Heart right ventricle (tissue), 16 donors: ENCODE results near the gene ABCA4. TPM values are rescaled to one million over a fixed set of nuclear protein-coding genes. Genes with fewer than 3 reads are reported as not detected.

ENCODE experiments used
- ATAC-seq, 8 donors: fragments of 200-7000 bp; cut with Tn5 transposase; one replicate each; pipeline ENCODE4 v1.9.1; 2020; ENCODE audit warnings: mild to moderate bottlenecking in 8 of 8, moderate library complexity in 8 of 8, moderate number of reproducible peaks in 1 of 8
- DNase-seq, 2 donors: peaks; one replicate each; pipeline ENCODE4 v3.0.0-alpha.2; 2020
- H3K27ac ChIP-seq, 10 donors: fragments of 200-600 bp; sonication (generic) in 2 of 10; one replicate each; pipeline versions ENCODE4 v1.5.0 to v1.8.0; 2020 to 2022; ENCODE audit warnings: mild to moderate bottlenecking in 3 of 10
- H3K27me3 ChIP-seq, 7 donors: fragments of 200-600 bp; one replicate each; pipeline ENCODE4 v1.8.0; 2021 to 2022; ENCODE audit warnings: mild to moderate bottlenecking in 2 of 7
- H3K36me3 ChIP-seq, 9 donors: fragments of 200-600 bp; sonication (generic) in 1 of 9; one replicate each; pipeline versions ENCODE4 v1.5.0 to v1.8.0; 2020 to 2022; ENCODE audit warnings: mild to moderate bottlenecking in 2 of 9
- H3K4me1 ChIP-seq, 9 donors: fragments of 200-600 bp; sonication (generic) in 1 of 9; one replicate each; pipeline versions ENCODE4 v1.5.0 to v1.8.0; 2020 to 2022; ENCODE audit warnings: mild to moderate bottlenecking in 4 of 9
- H3K4me3 ChIP-seq, 10 donors: fragments of 200-600 bp; sonication (generic) in 2 of 10; one replicate each; pipeline versions ENCODE4 v1.5.0 to v1.8.0; 2020 to 2022; ENCODE audit warnings: mild to moderate bottlenecking in 7 of 10, moderate library complexity in 2 of 10
- H3K9me3 ChIP-seq, 11 donors: fragments of 200-600 bp in 10 of 11; sonication (generic) in 2 of 11; one replicate each; pipeline versions ENCODE4 v1.5.0 to v1.8.0; 2013 to 2022; ENCODE audit warnings: mild to moderate bottlenecking in 2 of 11, control low read depth in 1 of 11, moderate library complexity in 1 of 11
- CTCF ChIP-seq, 9 donors: fragments of 200-600 bp; sonication (generic) in 2 of 9; IDR thresholded peaks; one replicate each; pipeline versions ENCODE4 v1.5.0 to v1.8.0; 2021 to 2022; ENCODE audit warnings: antibody characterized with exemption in 9 of 9, mild to moderate bottlenecking in 5 of 9, moderate library complexity in 1 of 9
- WGBS, 2 donors: extraction: QIAGEN DNeasy Blood & Tissue Kit; methylation state at CpG; one replicate each; pipeline ENCODE4 v1.1.7; 2013; ENCODE audit warnings: inconsistent platforms in 1 of 2; 5-methylcytosine and 5-hydroxymethylcytosine counted together
- intact Hi-C, 10 donors: fragments of 100-400 bp; cut with DNase I; formaldehyde crosslinking; loops; one replicate each; pipeline versions ENCODE4 v1.11.1 to v1.14.2; 2022
- polyA plus RNA-seq, 2 donors: library from polyadenylated mRNA; stranded (reverse); fragments of 200-250 nt; gene quantifications; one replicate each; pipeline ENCODE4 v1.2.3, GENCODE V29; 2013
- total RNA-seq, 10 donors: library from RNA; stranded (reverse); fragmentation: NEBNext Ultra II Directional in 3 of 10; extraction: Animal tissue kit (Norgen Biotek cat#: 25700) in 3 of 10; gene quantifications; one replicate each; pipeline versions ENCODE4 v1.2.1 to v1.2.4, GENCODE V29; 2021 to 2023
- donor health status: Arrhythmogenic right ventricular cardiomyopathy.
- donor health status: ischemic (EF 13 %, LVEDD 7.1; RV severe dilation, severe dysfunction).
- donor health status: healthy with polysubstance abuse.
- donor health status: DM: no; HTN: yes; CAD: no.
- donor health status: DM: no; HTN: no; CAD: no.
- donor health status: ischemic (EF 25% LVEDD 6.9; RV normal size, moderate dysfunction).
- donor health status: ischemic (EF 25% LVEDD 5.7; RV mildly dilated, moderate dysfunction).
- donor health status: healthy.
- donor health status: DM: yes; HTN: yes; CAD: no.
- donor health status: Ischemic cardiomyopathy.
- donor health status: ischemic (EF 35%, LVEDD 5.7; RV mildly dilated, moderate dysfunction).
- donor health status: nonischemic (EF 11% LVEDD 7.7; RV severe dilation, severe dysfunction).
- donor health status: DM: yes; HTN: yes; CAD: no.
- donor health status: PGD.
- donor health status: ischemic (EF 29% LVEDD 5.4; RV normal size, mild dysfunction).
- donor health status: nonischemic (EF 23%, LVEDD 6.1; RV moderate dilation, normal function).

ABCA4 gene
- total and polyA plus RNA-seq, 12 donors: 0.05 to 0.66 (median 0.21) TPM

DNA sequence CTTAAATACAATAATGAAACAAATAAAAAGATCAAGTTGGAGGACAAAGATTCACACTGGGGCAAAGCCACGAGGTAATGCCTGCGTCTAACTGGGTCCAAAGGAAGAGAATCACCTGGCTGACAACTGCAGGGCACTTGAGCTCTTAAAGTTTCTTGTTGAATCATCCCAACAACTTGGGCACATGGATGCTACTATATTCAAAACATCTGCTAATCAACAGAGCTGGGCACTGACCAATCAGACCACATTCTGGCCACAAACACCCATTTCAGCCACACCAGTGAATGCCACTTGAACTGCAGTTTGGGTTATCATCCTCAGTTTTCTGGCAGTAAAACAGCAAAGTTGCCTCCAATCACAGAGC lies 51.0 kb downstream of the ABCA4 start:
- no peak for ATAC-seq
- Histone ChIP-seq H3K9me3 (no peaks in the 10 kb centered on the region), H3K4me1 (peaks cover 14 to 68% (median 45%) of the 10 kb centered on the region in 9 donors), H3K27me3 (peaks cover 0 to 14% (median 0%) of the 10 kb centered on the region in 7 donors), H3K36me3 (no peaks in the 10 kb centered on the region), H3K27ac (peak overlapping the region in 7 of 10 donors; percentile 51 to 83 (median 70)), H3K4me3 (no peak overlapping the region)
- no peak for TF ChIP-seq CTCF (IDR thresholded peaks at IDR 0.05)
- intact Hi-C loops: loop anchor here in 4 of 10 donors (1.0 to 10.0 kb wide), 3 partner anchors 46 to 105 kb away; no protein-coding TSS in a partner anchor
- no peak for DNase-seq
- WGBS, 2 donors: 61 to 66% methylated on average over 2 of the region's 2 CpGs

- peaks cover 14 to 74% (median 50%) of the 10 kb centered on the region in 9 donors for H3K4me1 ChIP-seq
- no peak for TF ChIP-seq CTCF (IDR thresholded peaks at IDR 0.05)
- H3K27me3 ChIP-seq: peaks cover 0 to 14% (median 0%) of the 10 kb centered on the region in 7 donors
- no peaks in the 10 kb centered on the region for H3K36me3 ChIP-seq
- peak; percentile 36 to 44 for DNase-seq
- H3K27ac ChIP-seq: peak overlapping the region; percentile 51 to 83 (median 68)
- WGBS, 2 donors: 56 to 62% methylated on average over 16 of the region's 16 CpGs
- ATAC-seq: peak; percentile 58 to 85 (median 76)
- intact Hi-C loops: loop anchor here in 3 of 10 donors (1.0 to 10.0 kb wide), 2 partner anchors 47 to 106 kb away; no protein-coding TSS in a partner anchor
- H3K9me3 ChIP-seq: no peaks in the 10 kb centered on the region
- no peak overlapping the region for H3K4me3 ChIP-seq
Observed at GRCh38 chr1:94068999-94069918, 51.7 kb downstream of the ABCA4 start.

GRCh38 chr1:94068096-94068998 lies 52.6 kb downstream of the ABCA4 start:
- peaks cover 13 to 80% (median 58%) of the 10 kb centered on the region in 9 donors for H3K4me1 ChIP-seq
- peaks cover 0 to 14% (median 0%) of the 10 kb centered on the region in 7 donors for H3K27me3 ChIP-seq
- no peak for TF ChIP-seq CTCF (IDR thresholded peaks at IDR 0.05)
- no peak overlapping the region for H3K4me3 ChIP-seq
- intact Hi-C loops: loop anchor here in 2 of 10 donors (10.0 kb wide), 1 partner anchor 106 kb away; no protein-coding TSS in a partner anchor
- H3K36me3 ChIP-seq: no peaks in the 10 kb centered on the region
- ATAC-seq: peak in 5 of 8 donors; percentile 3 to 32 (median 29)
- WGBS, 2 donors: 77 to 78% methylated on average over 6 of the region's 6 CpGs
- no peaks in the 10 kb centered on the region for H3K9me3 ChIP-seq
- H3K27ac ChIP-seq: peak overlapping the region; percentile 51 to 83 (median 68)
- no peak for DNase-seq

DNA sequence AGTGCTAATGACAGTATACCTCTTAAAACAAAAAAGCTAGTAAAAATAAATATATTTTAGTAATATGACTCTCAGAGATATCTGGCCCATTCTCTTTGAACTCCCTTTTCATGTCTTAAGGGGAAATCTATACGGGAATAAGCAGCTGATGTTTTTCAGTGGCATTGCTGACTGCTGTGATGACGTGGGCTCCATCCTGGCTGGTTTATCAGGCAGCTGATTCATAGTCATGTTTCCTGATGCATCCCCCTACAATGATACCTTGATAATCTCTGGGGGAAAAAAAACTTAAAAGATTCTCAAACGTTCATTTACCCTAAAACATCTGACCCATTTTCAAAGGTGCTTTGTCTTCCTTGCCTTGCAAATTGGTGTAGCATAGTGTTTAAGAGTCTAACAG lies 53.8 kb downstream of the ABCA4 start:
- 71 to 81% methylated on average over 3 of the region's 3 CpGs for WGBS, 2 donors
- TF ChIP-seq CTCF (IDR thresholded peaks at IDR 0.05): no peak
- intact Hi-C loops: loop anchor here in 3 of 10 donors (2.0 to 10.0 kb wide), 2 partner anchors 28 to 108 kb away; no protein-coding TSS in a partner anchor
- Histone ChIP-seq H3K27me3 (peaks cover 0 to 14% (median 0%) of the 10 kb centered on the region in 7 donors), H3K9me3 (no peaks in the 10 kb centered on the region), H3K4me3 (no peak overlapping the region), H3K27ac (peak overlapping the region in 5 of 10 donors; percentile 68 to 83 (median 70)), H3K36me3 (no peaks in the 10 kb centered on the region), H3K4me1 (peaks cover 12 to 79% (median 63%) of the 10 kb centered on the region in 9 donors)
- no peak for ATAC-seq
- no peak for DNase-seq
